GM18909 (cell line): ENCODE data around the gene ALPK1.
"Not testable (repeated sequence)": the region's sequence is repeated elsewhere in the genome, so short reads cannot be mapped to it uniquely, and the experiment has no call there.

ENCODE experiments used
- ATAC-seq: cut with Tn5 transposase; IDR thresholded peaks from one replicate; pipeline ENCODE4 v1.9.1; 2021; ENCODE audit warnings: mild to moderate bottlenecking; ENCODE audit not compliant: unreplicated experiment, poor library complexity

ALPK1 gene

GRCh38 chr4:112296949-112297880 lies at the start of gene ALPK1:
Gene ALPK1, plus strand, starts transcription at chr4:112297369.
- ATAC-seq, result peak; percentile 87

- no peak for ATAC-seq
Observed at GRCh38 chr4:112251019-112251643, 46.0 kb upstream of the ALPK1 start.

- no peak for ATAC-seq
Observed at GRCh38 chr4:112252234-112252633, 44.9 kb upstream of the ALPK1 start.

GRCh38 chr4:112253382-112254000 lies 43.7 kb upstream of the ALPK1 start:
- peak; percentile 95 for ATAC-seq

- ATAC-seq, result no peak
Observed at GRCh38 chr4:112257098-112257497, 40.1 kb upstream of the ALPK1 start.

- no peak for ATAC-seq
Observed at GRCh38 chr4:112266823-112267222, 30.3 kb upstream of the ALPK1 start.

GRCh38 chr4:112270051-112270450 lies 27.1 kb upstream of the ALPK1 start:
- ATAC-seq, result no peak

DNA sequence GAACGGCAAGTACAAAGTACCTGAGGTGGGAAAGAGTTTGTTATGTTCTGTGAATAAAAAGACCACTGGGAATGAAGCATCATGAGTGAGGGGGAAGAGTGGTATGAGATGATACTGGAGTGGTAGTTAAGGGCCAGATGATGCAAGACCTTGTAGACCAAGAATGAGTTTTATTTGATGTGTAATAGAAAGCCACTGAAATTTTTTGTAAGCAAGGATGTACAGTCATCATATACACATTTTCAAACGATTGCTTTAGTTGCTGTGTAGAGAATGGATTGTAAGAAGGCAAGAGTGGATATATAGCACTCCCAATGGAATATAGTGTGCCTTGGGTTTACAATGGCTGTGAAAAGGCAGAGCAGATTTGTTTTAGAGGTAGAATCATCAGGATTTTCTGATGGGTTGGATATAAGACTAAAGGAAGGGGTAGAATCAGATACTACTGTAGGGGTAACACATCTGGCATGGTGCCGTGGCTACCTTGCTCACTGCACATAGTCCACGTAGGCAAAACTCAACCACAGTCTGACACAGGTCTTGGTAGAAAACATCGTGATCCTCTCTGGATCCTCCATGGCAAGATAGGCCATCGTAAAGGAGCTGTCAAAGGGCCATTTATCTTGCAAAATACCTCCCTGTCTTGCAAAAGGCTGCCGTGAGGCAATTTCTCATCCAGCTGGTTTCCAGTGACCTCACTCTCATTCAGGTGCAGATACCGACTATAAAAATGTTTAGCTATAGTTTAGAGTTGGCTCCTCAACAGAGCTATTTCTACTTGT lies 26.3 kb upstream of the ALPK1 start:
- ATAC-seq, result no peak

DNA sequence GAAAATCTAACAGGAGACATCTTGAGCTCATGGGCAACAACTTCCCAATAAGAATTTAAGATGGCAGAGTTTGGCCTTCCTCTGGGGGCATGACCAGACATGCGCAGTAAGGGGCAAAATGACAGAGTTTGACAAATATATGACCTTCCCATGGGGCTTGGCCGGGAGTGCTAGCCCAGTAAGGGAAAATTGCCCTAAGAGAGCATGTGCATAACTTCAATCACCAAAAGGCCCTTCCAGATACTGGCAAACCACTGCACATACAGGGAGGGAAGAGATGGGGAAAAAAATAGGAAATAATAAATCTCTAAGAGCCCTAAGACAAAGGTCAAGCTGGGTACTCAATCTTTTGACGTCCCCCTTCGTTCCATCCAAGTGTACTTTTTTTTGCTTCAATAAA lies 24.9 kb upstream of the ALPK1 start:
- ATAC-seq, result no peak

GRCh38 chr4:112274959-112275358 lies 22.2 kb upstream of the ALPK1 start:
- no peak for ATAC-seq

- ATAC-seq, result no peak
Observed at GRCh38 chr4:112276113-112276512, 21.1 kb upstream of the ALPK1 start.

DNA sequence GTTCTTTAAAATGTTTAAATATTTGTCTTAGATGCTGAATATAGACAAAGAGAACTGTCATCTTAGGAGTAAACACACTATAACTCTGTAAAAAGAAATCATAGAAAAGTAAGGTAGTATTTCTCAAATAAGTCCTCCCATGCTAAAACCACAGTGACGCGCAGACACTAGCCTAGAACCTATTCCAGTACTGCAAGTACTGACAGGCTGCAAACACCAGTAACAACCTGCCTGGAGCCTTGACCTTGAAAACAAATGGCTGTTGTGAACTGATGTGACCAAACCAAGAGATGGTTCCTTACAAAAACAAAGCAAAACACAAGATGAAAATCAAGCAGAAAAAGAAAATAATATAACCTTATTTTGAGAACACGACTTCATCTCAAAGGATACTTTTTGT lies 19.9 kb upstream of the ALPK1 start:
- no peak for ATAC-seq

DNA sequence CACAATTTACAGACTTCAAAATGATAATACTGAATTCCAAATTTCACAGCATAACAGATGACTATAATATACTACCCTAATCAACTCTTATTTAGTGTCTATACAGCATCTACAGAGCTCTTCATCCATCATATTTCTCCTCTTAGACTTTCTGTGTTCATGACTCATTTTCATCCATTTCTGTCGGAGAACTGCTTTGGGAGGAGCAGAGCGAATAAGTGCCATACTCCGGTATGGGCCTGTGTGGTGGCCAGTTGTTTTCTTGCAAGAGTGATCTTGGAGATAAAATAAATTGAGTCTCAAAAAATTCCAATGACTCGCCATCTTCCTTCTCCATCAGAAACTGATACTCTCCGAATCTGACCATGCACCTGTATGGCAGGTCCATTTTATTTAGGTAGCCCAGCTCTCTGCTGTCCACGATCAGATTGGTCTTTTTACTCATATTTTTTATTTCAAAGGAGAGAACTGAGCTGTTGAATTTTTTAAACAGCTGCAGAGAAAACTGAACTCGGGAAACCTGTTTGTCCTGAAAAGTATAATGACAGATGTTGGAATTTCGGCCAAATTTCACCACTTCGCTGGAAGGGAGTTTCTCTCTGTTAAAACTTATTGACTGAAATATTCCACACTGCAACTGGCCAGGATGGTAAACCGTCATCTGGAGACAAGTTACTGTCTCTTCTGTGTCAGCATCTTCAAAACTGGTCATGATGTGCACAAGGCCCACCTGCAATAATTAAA lies 19.3 kb upstream of the ALPK1 start:
- ATAC-seq, result no peak

DNA sequence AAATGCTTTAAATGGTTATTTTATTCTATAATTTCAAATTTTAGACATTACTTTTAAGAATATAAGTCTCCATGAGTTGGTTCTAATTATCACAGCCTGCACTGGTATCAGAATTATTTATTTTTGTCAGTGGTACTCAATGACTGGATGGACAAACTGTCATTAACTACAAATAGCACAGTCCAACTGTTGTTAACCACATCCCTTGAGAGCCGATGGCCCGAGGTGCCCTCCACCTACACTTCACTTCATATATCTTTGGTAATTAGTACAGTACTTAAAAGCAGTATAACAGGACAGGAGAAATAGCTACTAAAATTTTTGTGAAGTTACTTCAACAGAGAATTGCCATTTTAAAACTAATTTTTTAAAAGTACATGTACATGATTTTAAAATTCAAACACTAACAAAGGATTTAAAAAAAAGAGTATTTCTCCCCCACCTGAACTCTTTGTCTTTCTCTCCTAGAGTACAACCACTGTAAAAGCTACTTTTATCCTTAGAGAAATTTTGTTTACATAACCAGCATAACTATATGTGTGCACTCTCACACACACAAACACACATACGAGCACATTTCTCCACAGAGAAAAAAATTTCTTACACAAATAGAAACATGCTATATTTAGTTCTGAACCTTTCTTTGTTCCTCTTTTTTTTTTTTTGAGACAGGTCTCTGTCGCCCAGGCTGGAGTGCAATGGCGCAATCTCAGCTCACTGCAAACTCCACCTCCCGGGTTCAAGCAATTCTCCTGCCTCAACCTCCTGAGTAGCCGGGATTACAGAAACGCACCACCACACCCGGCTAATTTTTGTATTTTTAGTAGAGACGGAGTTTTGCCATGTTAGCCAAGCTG lies 17.9 kb upstream of the ALPK1 start:
- peak; percentile 73 for ATAC-seq

DNA sequence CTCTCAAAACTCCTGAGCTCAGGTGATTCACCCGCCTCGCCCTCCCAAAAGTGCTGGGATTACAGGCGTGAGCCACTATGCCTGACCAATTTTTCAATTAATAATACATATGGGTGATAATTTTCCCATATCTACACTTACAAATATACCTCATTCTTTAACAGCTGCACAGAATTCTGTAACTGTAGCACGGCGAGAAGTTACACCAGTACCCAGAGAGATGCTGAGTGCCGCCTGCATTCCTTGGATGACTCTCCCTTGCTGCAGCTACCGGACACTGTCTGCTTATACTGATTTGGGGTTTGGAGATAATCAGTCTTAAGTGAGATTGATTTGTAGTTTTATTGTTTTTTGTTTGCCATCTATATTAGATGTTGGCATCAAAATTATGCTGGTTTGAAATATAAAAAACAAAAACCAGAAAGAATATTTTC lies 17.3 kb upstream of the ALPK1 start:
- ATAC-seq, result peak; percentile 25

DNA sequence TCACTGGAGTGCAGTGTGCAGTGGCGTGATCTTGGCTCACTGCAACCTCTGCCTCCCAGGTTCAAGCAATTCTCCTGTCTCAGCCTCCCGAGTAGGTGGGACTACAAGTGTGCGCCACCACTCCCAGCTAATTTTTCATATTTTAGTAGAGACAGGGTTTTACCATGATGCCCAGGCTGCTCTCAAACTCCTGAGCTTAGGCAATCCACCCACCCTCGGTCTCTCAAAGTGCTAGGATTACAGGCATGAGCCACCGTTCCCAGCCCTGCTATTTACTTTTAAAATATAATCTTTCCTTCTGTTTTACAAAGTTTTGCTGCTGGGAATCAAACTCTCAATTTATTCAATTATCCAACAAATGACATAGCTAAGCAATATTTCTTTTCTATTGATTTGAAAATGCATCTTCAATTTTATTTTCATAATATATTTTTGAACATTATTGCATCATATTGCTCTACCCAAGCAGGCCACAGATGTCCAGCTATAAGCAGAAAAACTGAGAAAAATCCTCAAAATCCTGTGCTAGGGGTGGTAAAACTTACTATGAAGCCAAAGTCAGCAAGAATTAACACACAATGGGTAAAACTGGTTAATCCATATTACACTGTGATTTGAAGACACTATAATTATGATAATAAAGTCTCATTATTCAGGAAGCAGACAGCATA lies 16.6 kb upstream of the ALPK1 start:
- ATAC-seq, result no peak

DNA sequence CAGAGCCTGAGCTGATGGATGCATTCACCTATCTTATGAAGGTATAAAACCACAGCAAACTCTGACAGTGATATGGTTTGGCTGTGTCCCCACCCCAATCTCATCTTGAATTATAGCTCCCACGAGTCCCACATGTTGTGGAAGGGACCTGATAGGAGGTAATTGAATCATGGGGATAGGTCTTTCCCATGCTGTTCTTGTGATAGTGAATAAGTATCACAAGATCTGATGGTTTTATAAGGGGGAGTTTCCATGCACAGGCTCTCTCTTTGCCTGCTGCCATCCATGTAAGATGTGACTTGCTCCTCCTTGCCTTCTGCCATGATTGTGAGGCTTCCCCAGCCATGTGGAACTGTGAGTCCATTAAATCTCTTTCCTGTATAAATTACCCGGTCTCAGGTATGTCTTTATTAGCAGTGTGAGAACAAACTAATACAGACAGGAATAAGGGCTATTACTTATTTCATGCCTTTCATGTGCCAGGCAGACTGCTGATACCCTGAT lies 15.2 kb upstream of the ALPK1 start:
- not testable (repeated sequence) for ATAC-seq
